Measurements from ENCODE around the gene U2SURP.

The U2SURP gene

DNA sequence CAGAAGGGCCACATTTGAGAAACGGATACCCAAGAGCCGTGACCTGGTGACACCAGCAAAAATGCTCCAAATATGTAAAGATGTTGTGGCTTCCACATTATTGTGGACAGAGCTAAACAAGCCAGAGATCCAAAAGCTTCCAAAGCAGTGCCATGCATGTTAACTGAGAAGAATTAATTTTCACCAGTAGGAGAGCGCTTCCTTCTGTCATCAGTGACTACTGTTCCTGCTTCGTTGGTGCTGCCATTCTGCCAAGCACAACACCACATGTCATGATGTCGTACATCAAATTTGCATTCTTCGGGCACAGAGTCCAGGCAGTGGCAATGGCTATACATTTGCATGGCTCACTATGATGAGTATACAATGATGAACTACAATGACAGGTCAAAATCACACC lies 99.1 kb downstream of the U2SURP start:
- DNase-seq (ENCODE audit: low read depth in 2 of 2): no peak

GRCh38 chr3:143101792-143102381 lies 100.5 kb downstream of the U2SURP start:
- DNase-seq (ENCODE audit: low read depth in 2 of 2): no peak

GRCh38 chr3:143103652-143104051 lies 102.3 kb downstream of the U2SURP start:
- no peak for DNase-seq (ENCODE audit: low read depth in 2 of 2)

DNA sequence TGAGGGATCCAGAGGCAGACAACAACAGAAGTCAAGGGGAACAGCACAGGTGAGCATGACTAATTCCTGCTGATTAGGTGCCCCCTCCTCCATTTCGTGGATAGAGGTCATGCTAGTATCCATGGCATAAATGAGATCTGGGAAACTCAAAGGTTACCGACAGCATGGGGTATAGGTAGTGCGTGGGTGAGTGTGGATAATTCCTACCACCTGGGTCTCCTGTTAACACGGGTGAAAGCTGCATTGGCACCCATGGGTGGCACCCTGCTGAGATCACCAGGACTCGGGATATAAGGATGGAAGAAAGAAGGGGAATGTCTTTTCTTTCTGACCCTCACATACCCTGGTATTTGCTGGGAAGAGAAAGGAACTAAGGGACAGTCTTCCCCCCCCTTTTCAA lies 103.8 kb downstream of the U2SURP start:
- DNase-seq (ENCODE audit: low read depth in 2 of 2): no peak

- DNase-seq (ENCODE audit: low read depth in 2 of 2): no peak
Observed at GRCh38 chr3:143109861-143110260, 108.5 kb downstream of the U2SURP start.

Measured in stimulated activated CD8-positive, alpha-beta memory T cell treated with anti-CD3 and anti-CD28 coated beads, Interleukin-2, amount 100 ng/mL, for 1 hour (primary cell).